HepG2 (cell line): Measurements from ENCODE around the gene PCGF3. TPM values are rescaled to one million over a fixed set of nuclear protein-coding genes. Genes with fewer than 3 reads are reported as not detected.

Experiments
- ELF3 ChIP-seq: IDR thresholded peaks from 2 replicates; pipeline ENCODE4 v1.6.1; 2016; ENCODE audit warnings: missing genetic modification reagents, missing compliant biosample characterization
- ESRRA ChIP-seq: sonication (generic); formaldehyde crosslinking; IDR thresholded peaks from 2 replicates; pipeline ENCODE4 v1.5.1; 2020; ENCODE audit warnings: mild to moderate bottlenecking, low read depth, missing genetic modification reagents
- FOXK2 ChIP-seq: fragments of 450-650 bp; IDR thresholded peaks from 2 replicates; pipeline ENCODE4 v1.6.1; 2016
- HOXA3 ChIP-seq: sonication (generic); formaldehyde crosslinking; IDR thresholded peaks from 2 replicates; pipeline ENCODE4 v1.5.0; 2020; ENCODE audit warnings: missing genetic modification reagents
- MED13 ChIP-seq: sonication (generic); formaldehyde crosslinking; IDR thresholded peaks from 2 replicates; pipeline ENCODE4 v1.5.0; 2020; ENCODE audit warnings: missing genetic modification reagents
- PRDM10 ChIP-seq: sonication (generic); formaldehyde crosslinking; IDR thresholded peaks from 2 replicates; pipeline ENCODE4 v1.4.0; 2020; ENCODE audit warnings: low read depth, missing genetic modification reagents
- PRDM4 ChIP-seq: sonication (generic); formaldehyde crosslinking; IDR thresholded peaks from 2 replicates; pipeline ENCODE4 v1.9.0; 2021; ENCODE audit warnings: missing genetic modification reagents, borderline replicate concordance
- SYNCRIP ChIP-seq: fragments of 200-400 bp; formaldehyde crosslinking; IDR thresholded peaks from 2 replicates; pipeline ENCODE4 v1.6.1; 2018; ENCODE audit warnings: mild to moderate bottlenecking, low read depth, low read length; ENCODE audit not compliant: insufficient read depth
- THRA ChIP-seq: sonication (generic); formaldehyde crosslinking; IDR thresholded peaks from 2 replicates; pipeline ENCODE4 v1.4.0; 2020; ENCODE audit warnings: missing genetic modification reagents, borderline replicate concordance
- ZBTB1 ChIP-seq: sonication (generic); formaldehyde crosslinking; IDR thresholded peaks from 2 replicates; pipeline ENCODE4 v1.4.0; 2020; ENCODE audit warnings: missing genetic modification reagents, borderline replicate concordance
- ZBTB25 ChIP-seq: IDR thresholded peaks from 2 replicates; pipeline ENCODE4 v1.6.1; 2018; ENCODE audit warnings: missing genetic modification reagents
- ZFP36L1 ChIP-seq: sonication (generic); formaldehyde crosslinking; IDR thresholded peaks from 2 replicates; pipeline ENCODE4 v1.8.0; 2022; ENCODE audit warnings: mild to moderate bottlenecking, missing genetic modification reagents, moderate library complexity
- ZNF674 ChIP-seq: sonication (generic); formaldehyde crosslinking; IDR thresholded peaks from 2 replicates; pipeline ENCODE4 v1.5.0; 2020; ENCODE audit warnings: low read depth, mild to moderate bottlenecking, missing genetic modification reagents
- ZNF709 ChIP-seq: sonication (generic); formaldehyde crosslinking; IDR thresholded peaks from 2 replicates; pipeline ENCODE4 v1.5.0; 2020; ENCODE audit warnings: mild to moderate bottlenecking, missing genetic modification reagents
- ZNF775 ChIP-seq: sonication (generic); formaldehyde crosslinking; IDR thresholded peaks from 2 replicates; pipeline ENCODE4 v1.4.0; 2020; ENCODE audit warnings: missing genetic modification reagents, mild to moderate bottlenecking, moderate library complexity, borderline replicate concordance
- polyA plus RNA-seq, 8 experiments: library from polyadenylated mRNA; depleted of rRNA in 3 of 8; stranded (reverse) in 7 of 8; unstranded in 1 of 8; fragments of >200 nt; fragmentation: Illumina TruSeq in 4 of 8; extraction: Trizol in 4 of 8; gene quantifications; 2 replicates each; pipeline versions ENCODE4 v1.2.1 to v1.2.3, GENCODE V29; 2011 to 2016; ENCODE audit warnings: low read depth in 4 of 8, missing spikeins in 1 of 8, mixed read lengths in 1 of 8; ENCODE audit not compliant: insufficient read depth in 1 of 8
- total RNA-seq, 5 experiments: library from RNA; depleted of rRNA; stranded (reverse); fragments of >200 nt; fragmentation: Illumina TruSeq; extraction: Trizol; gene quantifications; 2 replicates each; pipeline ENCODE4 v1.2.3, GENCODE V29; 2016; ENCODE audit warnings: low read depth in 1 of 5
- TF ChIP-seq, protein P1 (sequence below): sonication (generic); formaldehyde crosslinking; IDR thresholded peaks from 2 replicates; pipeline ENCODE4 v1.4.0; 2020; ENCODE audit warnings: missing genetic modification reagents

The PCGF3 gene
- total and polyA plus RNA-seq, 2 of the 13 experiments (the other 11 are each of a cell fraction or from before 2014, with no cell fraction given) = 28.6 to 66.2 TPM

DNA sequence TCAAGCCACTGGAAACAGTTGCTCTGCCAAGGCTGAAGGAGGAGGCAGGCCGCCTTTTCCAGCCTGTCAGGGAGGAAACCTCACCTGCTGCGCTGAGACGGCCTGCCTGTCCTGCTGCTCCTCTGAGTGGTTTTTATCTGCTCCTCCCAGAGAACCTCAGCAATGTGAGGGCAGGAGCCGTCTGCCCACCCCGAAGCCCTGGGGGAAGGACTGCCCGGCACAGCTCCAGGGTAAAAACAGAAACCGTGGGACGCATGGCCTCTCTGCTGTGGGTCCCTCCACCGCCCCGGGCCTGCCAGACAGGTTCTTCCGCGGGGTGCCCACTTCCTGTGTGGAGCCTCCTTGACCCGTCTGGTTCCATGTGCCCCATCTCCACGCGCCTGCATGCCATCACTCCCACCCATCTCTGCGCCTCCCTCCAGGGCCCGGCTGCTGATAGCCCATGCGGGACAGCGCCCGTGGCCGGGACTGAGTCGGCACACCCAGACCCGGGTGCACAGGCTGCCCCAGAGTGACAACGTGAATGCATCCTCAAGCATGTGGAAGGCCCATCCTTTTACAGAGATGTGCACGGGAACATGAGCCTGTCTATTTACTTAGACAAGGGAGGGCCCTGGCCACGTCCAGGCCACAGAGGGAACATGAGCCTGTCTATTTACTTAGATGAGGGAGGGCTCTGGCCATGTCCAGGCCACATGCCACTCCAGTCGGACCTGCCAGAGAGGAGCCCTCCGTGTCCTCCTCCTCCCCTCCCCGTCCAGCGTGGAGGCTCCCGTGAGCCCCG is 12.7 kb upstream of the PCGF3 start (continued):
- peak; percentile 89 for TF ChIP-seq ZFP36L1 (CRISPR knock-in tag)
- no peak for TF ChIP-seq ZNF674
- no peak for TF ChIP-seq ZNF709
- TF ChIP-seq ESRRA (CRISPR knock-in tag) = no peak
- TF ChIP-seq ZBTB25 (CRISPR knock-in tag) = peak; percentile 53; the same call in 1 of the 2 replicates
- TF ChIP-seq THRA (CRISPR knock-in tag) = peak; percentile 79
- no peak for TF ChIP-seq PRDM4 (CRISPR knock-in tag)
- TF ChIP-seq ZNF775 (CRISPR knock-in tag) = no peak
- TF ChIP-seq MED13 (CRISPR knock-in tag) = no peak
- no peak for TF ChIP-seq ZBTB1 (CRISPR knock-in tag)
- peak; percentile 73 for TF ChIP-seq ELF3 (CRISPR knock-in tag)
- no peak for TF ChIP-seq FOXK2
- TF ChIP-seq SYNCRIP = no peak
- peak; percentile 53; the same call in 1 of the 2 replicates for TF ChIP-seq HOXA3
- peak; percentile 77; the same call in 1 of the 2 replicates for TF ChIP-seq PRDM10 (CRISPR knock-in tag)
- TF ChIP-seq, protein P1, sequence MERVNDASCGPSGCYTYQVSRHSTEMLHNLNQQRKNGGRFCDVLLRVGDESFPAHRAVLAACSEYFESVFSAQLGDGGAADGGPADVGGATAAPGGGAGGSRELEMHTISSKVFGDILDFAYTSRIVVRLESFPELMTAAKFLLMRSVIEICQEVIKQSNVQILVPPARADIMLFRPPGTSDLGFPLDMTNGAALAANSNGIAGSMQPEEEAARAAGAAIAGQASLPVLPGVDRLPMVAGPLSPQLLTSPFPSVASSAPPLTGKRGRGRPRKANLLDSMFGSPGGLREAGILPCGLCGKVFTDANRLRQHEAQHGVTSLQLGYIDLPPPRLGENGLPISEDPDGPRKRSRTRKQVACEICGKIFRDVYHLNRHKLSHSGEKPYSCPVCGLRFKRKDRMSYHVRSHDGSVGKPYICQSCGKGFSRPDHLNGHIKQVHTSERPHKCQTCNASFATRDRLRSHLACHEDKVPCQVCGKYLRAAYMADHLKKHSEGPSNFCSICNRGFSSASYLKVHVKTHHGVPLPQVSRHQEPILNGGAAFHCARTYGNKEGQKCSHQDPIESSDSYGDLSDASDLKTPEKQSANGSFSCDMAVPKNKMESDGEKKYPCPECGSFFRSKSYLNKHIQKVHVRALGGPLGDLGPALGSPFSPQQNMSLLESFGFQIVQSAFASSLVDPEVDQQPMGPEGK (CRISPR knock-in tag) = peak; percentile 90
